ENCODE data around the gene NUP98. TPM values are rescaled to one million over a fixed set of nuclear protein-coding genes. Genes with fewer than 3 reads are reported as not detected.

The NUP98 gene
- 56.7 and 109 TPM in 2 replicates for polyA plus RNA-seq (2014; cell fraction: cytosol; rRNA removed)
- polyA plus RNA-seq (2014; cell fraction: nucleus; rRNA removed): 70.2 and 107 TPM in 2 replicates

GRCh38 chr11:3797329-3798090 is at the start of gene NUP98:
Gene NUP98, minus strand, starts transcription at chr11:3797554. Its CDS starts 15,437 bp downstream, at chr11:3782117.
- DNase-seq (ENCODE audit: low spot score): peak; percentile 100

- DNase-seq (ENCODE audit: low spot score): no peak
Observed at GRCh38 chr11:3845670-3846069, 48.3 kb upstream of the NUP98 start.

- DNase-seq (ENCODE audit: low spot score): no peak
Observed at GRCh38 chr11:3845246-3845645, 47.9 kb upstream of the NUP98 start.

- DNase-seq (ENCODE audit: low spot score): no peak
Observed at GRCh38 chr11:3843326-3843725, 46.0 kb upstream of the NUP98 start.

- peak; percentile 85 for DNase-seq (ENCODE audit: low spot score)
Observed at GRCh38 chr11:3841426-3842350, 44.3 kb upstream of the NUP98 start.

- peak; percentile 65 for DNase-seq (ENCODE audit: low spot score)
Observed at GRCh38 chr11:3840870-3841425, 43.6 kb upstream of the NUP98 start, which contains the start of gene RHOG. Gene RHOG, minus strand, starts transcription at chr11:3840959. Its CDS starts 12,821 bp downstream, at chr11:3828138.

GRCh38 chr11:3840004-3840869 is 42.9 kb upstream of the NUP98 start:
- DNase-seq (ENCODE audit: low spot score): no peak

GRCh38 chr11:3838504-3838903 is 41.1 kb upstream of the NUP98 start:
- no peak for DNase-seq (ENCODE audit: low spot score)

GRCh38 chr11:3837793-3838192 is 40.4 kb upstream of the NUP98 start:
- no peak for DNase-seq (ENCODE audit: low spot score)

GRCh38 chr11:3836903-3837302 is 39.5 kb upstream of the NUP98 start:
- no peak for DNase-seq (ENCODE audit: low spot score)

GRCh38 chr11:3835751-3836150 is 38.4 kb upstream of the NUP98 start:
- DNase-seq (ENCODE audit: low spot score): no peak

GRCh38 chr11:3834664-3835461 is 37.5 kb upstream of the NUP98 start:
- DNase-seq (ENCODE audit: low spot score): no peak

GRCh38 chr11:3834349-3834663 is 37.0 kb upstream of the NUP98 start:
- DNase-seq (ENCODE audit: low spot score): no peak

- no peak for DNase-seq (ENCODE audit: low spot score)
Observed at GRCh38 chr11:3833449-3833848, 36.1 kb upstream of the NUP98 start.

- DNase-seq (ENCODE audit: low spot score): no peak
Observed at GRCh38 chr11:3832816-3833215, 35.5 kb upstream of the NUP98 start.

GRCh38 chr11:3831378-3832239 is 34.3 kb upstream of the NUP98 start:
- no peak for DNase-seq (ENCODE audit: low spot score)

GRCh38 chr11:3830730-3831129 is 33.4 kb upstream of the NUP98 start:
- no peak for DNase-seq (ENCODE audit: low spot score)

- no peak for DNase-seq (ENCODE audit: low spot score)
Observed at GRCh38 chr11:3830088-3830487, 32.7 kb upstream of the NUP98 start.

- no peak for DNase-seq (ENCODE audit: low spot score)
Observed at GRCh38 chr11:3827434-3828186, 30.3 kb upstream of the NUP98 start.
